ENCODE results near the gene UCHL3. TPM values are rescaled to one million over a fixed set of nuclear protein-coding genes. Genes with fewer than 3 reads are reported as not detected.
A peak's percentile ranks its signal among the peaks of the same experiment; 100 is the strongest.

Gene UCHL3
- total RNA-seq, 3 donors from 2014 or later (not counting 1 experiment from before 2014, with no cell fraction given), result 19.3 to 23.1 (median 22.7) TPM

DNA sequence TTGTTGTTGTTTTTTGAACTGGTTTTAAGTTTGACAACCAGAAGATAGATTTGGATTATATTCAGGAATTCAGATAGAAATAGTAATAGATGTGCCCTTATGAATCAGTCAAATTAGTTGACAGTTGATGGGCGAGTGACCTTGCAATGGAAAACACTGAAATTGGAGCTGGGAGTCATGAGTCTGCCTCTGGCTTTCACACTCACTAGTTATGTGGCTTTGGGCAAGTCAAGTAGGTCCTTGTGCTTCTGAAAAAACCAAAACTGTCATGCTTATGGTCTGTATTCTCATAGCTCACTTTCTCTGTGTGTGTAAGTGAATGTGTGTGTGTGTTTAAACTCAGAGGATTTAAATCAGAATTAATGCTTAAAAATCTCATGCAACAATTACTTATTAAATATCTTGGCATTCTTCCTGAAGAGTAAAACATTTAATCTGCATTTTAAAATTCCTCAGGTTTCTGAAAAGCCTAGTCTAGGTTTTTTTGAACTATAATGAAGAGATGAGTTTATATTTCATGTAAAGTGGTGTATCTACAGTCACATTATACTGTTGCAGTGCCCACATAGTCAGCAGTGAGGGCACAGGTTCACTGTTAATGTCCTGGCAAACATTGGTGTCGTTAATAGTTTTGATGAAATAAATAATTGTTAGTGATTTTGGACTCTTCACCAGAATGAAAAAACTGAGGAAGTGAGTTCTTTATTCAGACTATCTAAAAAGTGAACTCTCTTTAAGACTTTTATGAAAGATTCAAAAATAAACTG, 32.5 kb downstream of the UCHL3 start:
- DNase-seq (no peak), ATAC-seq (no peak)
- Histone ChIP-seq H3K9me3 (ENCODE audit: control insufficient read depth, insufficient read depth, low read length) (no peaks in the 10 kb centered on the region), H3K36me3 (ENCODE audit: control insufficient read depth, insufficient read depth, low read length) (peaks cover 3% of the 10 kb centered on the region), H3K4me1 (ENCODE audit: control insufficient read depth, insufficient read depth, low read length) (no peaks in the 10 kb centered on the region), H3K4me3 (ENCODE audit: low read length) (no peak overlapping the region), H3K27me3 (ENCODE audit: control insufficient read depth, insufficient read depth, low read length) (no peaks in the 10 kb centered on the region), H3K27ac (ENCODE audit: low read length) (no peak overlapping the region)
- H3K4me3 Mint-ChIP-seq, result no peak overlapping the region
- no peak overlapping the region for H3K27ac Mint-ChIP-seq
- H3K4me1 Mint-ChIP-seq, result peaks cover 0 to 4% of the 10 kb centered on the region in 2 donors
- intact Hi-C loops (cut with micrococcal nuclease), result no loop called here
- WGBS (ENCODE audit: insufficient coverage), result 95% methylated on average over 2 of the region's 2 CpGs
- TF ChIP-seq, protein P1, sequence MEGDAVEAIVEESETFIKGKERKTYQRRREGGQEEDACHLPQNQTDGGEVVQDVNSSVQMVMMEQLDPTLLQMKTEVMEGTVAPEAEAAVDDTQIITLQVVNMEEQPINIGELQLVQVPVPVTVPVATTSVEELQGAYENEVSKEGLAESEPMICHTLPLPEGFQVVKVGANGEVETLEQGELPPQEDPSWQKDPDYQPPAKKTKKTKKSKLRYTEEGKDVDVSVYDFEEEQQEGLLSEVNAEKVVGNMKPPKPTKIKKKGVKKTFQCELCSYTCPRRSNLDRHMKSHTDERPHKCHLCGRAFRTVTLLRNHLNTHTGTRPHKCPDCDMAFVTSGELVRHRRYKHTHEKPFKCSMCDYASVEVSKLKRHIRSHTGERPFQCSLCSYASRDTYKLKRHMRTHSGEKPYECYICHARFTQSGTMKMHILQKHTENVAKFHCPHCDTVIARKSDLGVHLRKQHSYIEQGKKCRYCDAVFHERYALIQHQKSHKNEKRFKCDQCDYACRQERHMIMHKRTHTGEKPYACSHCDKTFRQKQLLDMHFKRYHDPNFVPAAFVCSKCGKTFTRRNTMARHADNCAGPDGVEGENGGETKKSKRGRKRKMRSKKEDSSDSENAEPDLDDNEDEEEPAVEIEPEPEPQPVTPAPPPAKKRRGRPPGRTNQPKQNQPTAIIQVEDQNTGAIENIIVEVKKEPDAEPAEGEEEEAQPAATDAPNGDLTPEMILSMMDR (IDR thresholded peaks at IDR 0.05), result no peak
- peaks cover 16% of the 10 kb centered on the region for H3K36me3 Mint-ChIP-seq
- no peaks in the 10 kb centered on the region for H3K27me3 Mint-ChIP-seq (ENCODE audit: low read depth in 2 of 2)
- peaks cover 0 to 3% of the 10 kb centered on the region in 2 donors for H3K9me3 Mint-ChIP-seq

DNA sequence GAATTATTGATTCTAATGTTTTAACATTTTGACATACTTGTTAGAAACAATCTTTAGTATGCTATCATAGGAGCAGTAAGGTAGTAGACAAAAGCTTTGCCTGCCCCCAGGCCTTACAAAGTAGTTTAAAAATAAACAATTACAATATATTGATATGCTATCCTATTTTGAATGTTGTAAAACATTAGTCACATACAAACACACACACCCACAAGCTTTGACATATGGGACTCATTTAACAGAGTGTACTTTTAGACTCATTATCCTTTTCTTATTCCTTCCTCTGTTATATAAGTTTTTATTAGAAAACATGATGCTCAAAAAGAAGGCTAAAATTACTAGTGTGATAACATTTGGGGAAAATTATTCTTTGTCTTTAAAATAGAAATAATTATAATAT, 33.5 kb downstream of the UCHL3 start:
- H3K27ac Mint-ChIP-seq, result no peak overlapping the region
- Histone ChIP-seq H3K36me3 (ENCODE audit: control insufficient read depth, insufficient read depth, low read length) (peaks cover 3% of the 10 kb centered on the region), H3K27me3 (ENCODE audit: control insufficient read depth, insufficient read depth, low read length) (no peaks in the 10 kb centered on the region), H3K4me1 (ENCODE audit: control insufficient read depth, insufficient read depth, low read length) (no peaks in the 10 kb centered on the region), H3K4me3 (ENCODE audit: low read length) (no peak overlapping the region), H3K27ac (ENCODE audit: low read length) (no peak overlapping the region), H3K9me3 (ENCODE audit: control insufficient read depth, insufficient read depth, low read length) (no peaks in the 10 kb centered on the region)
- TF ChIP-seq, protein P1 (IDR thresholded peaks at IDR 0.05), result no peak
- H3K27me3 Mint-ChIP-seq (ENCODE audit: low read depth in 2 of 2), result no peaks in the 10 kb centered on the region
- H3K4me1 Mint-ChIP-seq, result peaks cover 0 to 4% of the 10 kb centered on the region in 2 donors
- H3K4me3 Mint-ChIP-seq, result no peak overlapping the region
- intact Hi-C loops (cut with micrococcal nuclease), result no loop called here
- peaks cover 16% of the 10 kb centered on the region for H3K36me3 Mint-ChIP-seq
- peaks cover 0 to 3% of the 10 kb centered on the region in 2 donors for H3K9me3 Mint-ChIP-seq
- DNase-seq (no peak), ATAC-seq (no peak)

DNA sequence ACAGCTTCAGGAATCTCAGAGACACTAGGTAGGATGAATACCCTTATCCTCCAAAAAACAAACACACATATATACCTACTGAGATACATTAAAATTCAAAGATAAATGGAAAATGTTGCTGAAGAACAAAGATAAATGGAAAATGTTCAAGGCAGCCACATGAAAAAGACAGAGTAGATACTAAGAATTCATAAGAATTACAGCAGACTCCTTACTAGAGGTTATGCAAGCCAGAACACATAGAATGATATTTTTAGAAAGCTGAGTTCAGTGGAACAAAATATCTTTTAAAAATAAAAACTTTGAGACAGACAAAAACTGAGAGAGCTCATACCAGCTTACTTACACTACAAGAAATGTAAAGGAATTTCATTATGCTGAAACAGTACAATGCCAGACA, 35.6 kb downstream of the UCHL3 start:
- Mint-ChIP-seq H3K9me3 (peaks cover 0 to 3% of the 10 kb centered on the region in 2 donors), H3K4me3 (no peak overlapping the region), H3K36me3 (peaks cover 21% of the 10 kb centered on the region), H3K27ac (no peak overlapping the region), H3K4me1 (peaks cover 0 to 4% of the 10 kb centered on the region in 2 donors), H3K27me3 (ENCODE audit: low read depth in 2 of 2) (no peaks in the 10 kb centered on the region)
- Histone ChIP-seq H3K36me3 (ENCODE audit: control insufficient read depth, insufficient read depth, low read length) (peaks cover 6% of the 10 kb centered on the region), H3K27me3 (ENCODE audit: control insufficient read depth, insufficient read depth, low read length) (no peaks in the 10 kb centered on the region), H3K4me3 (ENCODE audit: low read length) (no peak overlapping the region), H3K4me1 (ENCODE audit: control insufficient read depth, insufficient read depth, low read length) (no peaks in the 10 kb centered on the region), H3K9me3 (ENCODE audit: control insufficient read depth, insufficient read depth, low read length) (no peaks in the 10 kb centered on the region), H3K27ac (ENCODE audit: low read length) (no peak overlapping the region)
- TF ChIP-seq, protein P1 (IDR thresholded peaks at IDR 0.05), result no peak
- no peak for ATAC-seq
- intact Hi-C loops (cut with micrococcal nuclease), result no loop called here
- no peak for DNase-seq

DNA sequence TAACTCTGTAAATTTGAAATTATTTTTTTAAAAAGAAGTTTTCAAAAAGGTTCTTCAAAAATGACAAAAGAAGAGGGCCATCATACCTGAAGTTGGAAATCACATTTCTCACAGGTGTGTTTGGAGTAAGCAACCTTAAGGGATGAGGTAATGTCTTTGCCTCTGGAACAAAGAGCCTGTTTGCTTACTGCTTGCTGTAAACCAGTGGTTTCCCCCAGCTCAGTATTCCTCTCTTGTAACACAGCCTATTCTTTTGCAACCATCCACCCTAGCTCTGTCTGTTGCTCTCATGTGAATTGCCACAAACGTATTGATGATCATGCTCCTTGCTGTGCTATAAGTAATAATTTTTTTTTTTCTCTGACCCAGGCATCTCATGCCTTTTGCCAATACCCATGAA, 38.1 kb downstream of the UCHL3 start:
- TF ChIP-seq, protein P1 (IDR thresholded peaks at IDR 0.05), result no peak
- H3K4me1 ChIP-seq (ENCODE audit: control insufficient read depth, insufficient read depth, low read length), result no peaks in the 10 kb centered on the region
- Mint-ChIP-seq H3K4me3 (no peak overlapping the region), H3K4me1 (no peaks in the 10 kb centered on the region), H3K27me3 (ENCODE audit: low read depth in 2 of 2) (no peaks in the 10 kb centered on the region), H3K27ac (peak overlapping the region in 1 of 2 donors; percentile 32), H3K9me3 (peaks cover 2 to 3% of the 10 kb centered on the region in 2 donors), H3K36me3 (peaks cover 31% of the 10 kb centered on the region)
- H3K27me3 ChIP-seq (ENCODE audit: control insufficient read depth, insufficient read depth, low read length), result no peaks in the 10 kb centered on the region
- no peaks in the 10 kb centered on the region for H3K9me3 ChIP-seq (ENCODE audit: control insufficient read depth, insufficient read depth, low read length)
- H3K36me3 ChIP-seq (ENCODE audit: control insufficient read depth, insufficient read depth, low read length), result peaks cover 18% of the 10 kb centered on the region
- H3K27ac ChIP-seq (ENCODE audit: low read length), result no peak overlapping the region
- DNase-seq, result no peak
- WGBS (ENCODE audit: insufficient coverage), result no CpG with 5 or more reads among the region's 1 CpG
- H3K4me3 ChIP-seq (ENCODE audit: low read length), result no peak overlapping the region
- ATAC-seq, result no peak
- intact Hi-C loops (cut with micrococcal nuclease), result no loop called here
